ENCODE data around the gene USP49. TPM values are rescaled to one million over a fixed set of nuclear protein-coding genes. Genes with fewer than 3 reads are reported as not detected.

Gene USP49
- total and polyA plus RNA-seq, 2 of the 13 experiments (the other 11 are each of a cell fraction or from before 2014, with no cell fraction given): 2.9 to 4.3 TPM

DNA sequence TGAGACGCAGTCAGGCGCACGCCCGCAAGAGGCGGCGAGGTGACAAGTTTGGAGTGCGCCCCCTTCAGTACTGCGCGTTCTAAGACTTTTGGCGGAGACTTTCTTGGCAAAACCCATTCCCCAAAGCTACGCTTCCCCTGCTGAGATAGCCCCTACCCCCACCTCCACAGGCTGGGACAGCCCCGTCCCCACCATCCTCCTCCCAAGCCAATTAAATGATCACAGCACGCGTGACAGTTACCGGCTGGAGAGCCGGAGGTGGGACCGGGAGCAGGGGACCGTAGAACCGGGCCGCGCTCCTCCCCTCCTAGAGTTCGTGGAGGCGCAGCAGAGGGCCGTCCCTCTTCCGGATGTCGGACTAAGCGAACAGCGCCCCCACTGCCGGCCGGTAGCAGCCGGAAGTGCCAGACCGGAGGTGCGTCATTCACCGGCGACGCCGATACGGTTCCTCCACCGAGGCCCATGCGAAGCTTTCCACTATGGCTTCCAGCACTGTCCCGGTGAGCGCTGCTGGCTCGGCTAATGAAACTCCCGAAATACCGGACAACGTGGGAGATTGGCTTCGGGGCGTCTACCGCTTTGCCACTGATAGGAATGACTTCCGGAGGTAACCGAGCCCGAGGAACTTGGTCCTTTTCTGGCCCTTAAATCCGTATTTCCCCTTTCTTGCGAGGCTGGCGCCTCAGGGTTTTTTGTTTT, 107.8 kb downstream of the USP49 start, which contains the start of gene TOMM6 (continued):
- TF ChIP-seq GATAD1 (CRISPR knock-in tag; IDR thresholded peaks at IDR 0.05) (peak; percentile 99), IRX3 (CRISPR knock-in tag; IDR thresholded peaks at IDR 0.05; ENCODE audit: borderline replicate concordance, low read depth) (0 out of 2 replicates have a peak, but pooled peaks have one; percentile 26), MAFF (IDR thresholded peaks at IDR 0.05; ENCODE audit: low read depth, low read length) (no peak), KAT2B (IDR thresholded peaks at IDR 0.05; ENCODE audit: borderline replicate concordance, low read depth, low read length) (no peak), SIN3B (IDR thresholded peaks at IDR 0.05; ENCODE audit: low read length) (peak; percentile 97), ASH2L (IDR thresholded peaks at IDR 0.05; ENCODE audit: insufficient read length, low read depth, low read length) (peak; percentile 73), GABPA (IDR thresholded peaks at IDR 0.05; ENCODE audit: low read depth, low read length) (no peak), GABPA (CRISPR knock-in tag; IDR thresholded peaks at IDR 0.05; ENCODE audit: low read depth) (peak; percentile 100), ZNF678 (CRISPR knock-in tag; IDR thresholded peaks at IDR 0.05) (0 out of 2 replicates have a peak, but pooled peaks have one; percentile 19), SMAD9 (CRISPR knock-in tag; IDR thresholded peaks at IDR 0.05) (no peak), ESRRA (CRISPR knock-in tag; IDR thresholded peaks at IDR 0.05; ENCODE audit: low read depth) (no peak; the same call in 1 of the 2 replicates), GABPB1 (CRISPR knock-in tag; IDR thresholded peaks at IDR 0.05) (peak; percentile 100), ZNF331 (CRISPR knock-in tag; IDR thresholded peaks at IDR 0.05) (peak; percentile 88), HNRNPH1 (optimal IDR thresholded peaks at IDR 0.05; ENCODE audit: low read depth, low read length) (no peak), KLF11 (CRISPR knock-in tag; IDR thresholded peaks at IDR 0.05) (peak; percentile 74; the same call in 1 of the 2 replicates), ZMYM3 (CRISPR knock-in tag; IDR thresholded peaks at IDR 0.05) (no peak), ZSCAN21 (CRISPR knock-in tag; IDR thresholded peaks at IDR 0.05; ENCODE audit: borderline replicate concordance) (peak; percentile 90), CENPX (CRISPR knock-in tag; IDR thresholded peaks at IDR 0.05) (no peak), TEAD3 (CRISPR knock-in tag; optimal IDR thresholded peaks at IDR 0.05; ENCODE audit: borderline replicate concordance) (peak; percentile 69)
- TF ChIP-seq, protein P1, sequence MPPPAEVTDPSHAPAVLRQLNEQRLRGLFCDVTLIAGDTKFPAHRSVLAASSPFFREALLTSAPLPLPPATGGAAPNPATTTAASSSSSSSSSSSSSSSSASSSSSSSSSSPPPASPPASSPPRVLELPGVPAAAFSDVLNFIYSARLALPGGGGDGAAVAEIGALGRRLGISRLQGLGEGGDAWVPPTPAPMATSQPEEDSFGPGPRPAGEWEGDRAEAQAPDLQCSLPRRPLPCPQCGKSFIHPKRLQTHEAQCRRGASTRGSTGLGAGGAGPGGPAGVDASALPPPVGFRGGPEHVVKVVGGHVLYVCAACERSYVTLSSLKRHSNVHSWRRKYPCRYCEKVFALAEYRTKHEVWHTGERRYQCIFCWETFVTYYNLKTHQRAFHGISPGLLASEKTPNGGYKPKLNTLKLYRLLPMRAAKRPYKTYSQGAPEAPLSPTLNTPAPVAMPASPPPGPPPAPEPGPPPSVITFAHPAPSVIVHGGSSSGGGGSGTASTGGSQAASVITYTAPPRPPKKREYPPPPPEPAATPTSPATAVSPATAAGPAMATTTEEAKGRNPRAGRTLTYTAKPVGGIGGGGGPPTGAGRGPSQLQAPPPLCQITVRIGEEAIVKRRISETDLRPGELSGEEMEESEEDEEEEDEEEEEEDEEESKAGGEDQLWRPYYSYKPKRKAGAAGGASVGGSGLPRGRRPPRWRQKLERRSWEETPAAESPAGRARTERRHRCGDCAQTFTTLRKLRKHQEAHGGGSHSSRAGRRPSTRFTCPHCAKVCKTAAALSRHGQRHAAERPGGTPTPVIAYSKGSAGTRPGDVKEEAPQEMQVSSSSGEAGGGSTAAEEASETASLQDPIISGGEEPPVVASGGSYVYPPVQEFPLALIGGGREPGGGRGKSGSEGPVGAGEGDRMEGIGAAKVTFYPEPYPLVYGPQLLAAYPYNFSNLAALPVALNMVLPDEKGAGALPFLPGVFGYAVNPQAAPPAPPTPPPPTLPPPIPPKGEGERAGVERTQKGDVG (CRISPR knock-in tag; IDR thresholded peaks at IDR 0.05; ENCODE audit: borderline replicate concordance): peak; percentile 51; the same call in 1 of the 2 replicates
- TF ChIP-seq, protein P2, sequence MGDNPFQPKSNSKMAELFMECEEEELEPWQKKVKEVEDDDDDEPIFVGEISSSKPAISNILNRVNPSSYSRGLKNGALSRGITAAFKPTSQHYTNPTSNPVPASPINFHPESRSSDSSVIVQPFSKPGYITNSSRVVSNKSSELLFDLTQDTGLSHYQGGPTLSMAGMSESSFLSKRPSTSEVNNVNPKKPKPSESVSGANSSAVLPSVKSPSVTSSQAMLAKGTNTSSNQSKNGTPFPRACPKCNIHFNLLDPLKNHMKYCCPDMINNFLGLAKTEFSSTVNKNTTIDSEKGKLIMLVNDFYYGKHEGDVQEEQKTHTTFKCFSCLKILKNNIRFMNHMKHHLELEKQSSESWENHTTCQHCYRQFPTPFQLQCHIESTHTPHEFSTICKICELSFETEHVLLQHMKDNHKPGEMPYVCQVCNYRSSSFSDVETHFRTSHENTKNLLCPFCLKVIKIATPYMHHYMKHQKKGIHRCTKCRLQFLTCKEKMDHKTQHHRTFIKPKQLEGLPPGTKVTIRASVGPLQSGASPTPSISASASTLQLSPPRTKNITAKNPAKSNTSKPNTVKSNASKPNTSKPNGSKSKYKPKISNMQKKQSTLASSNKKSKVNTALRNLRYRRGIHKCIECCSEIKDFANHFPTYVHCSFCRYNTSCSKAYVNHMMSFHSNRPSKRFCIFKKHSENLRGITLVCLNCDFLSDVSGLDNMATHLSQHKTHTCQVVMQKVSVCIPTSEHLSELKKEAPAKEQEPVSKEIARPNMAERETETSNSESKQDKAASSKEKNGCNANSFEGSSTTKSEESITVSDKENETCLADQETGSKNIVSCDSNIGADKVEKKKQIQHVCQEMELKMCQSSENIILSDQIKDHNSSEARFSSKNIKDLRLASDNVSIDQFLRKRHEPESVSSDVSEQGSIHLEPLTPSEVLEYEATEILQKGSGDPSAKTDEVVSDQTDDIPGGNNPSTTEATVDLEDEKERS (CRISPR knock-in tag; IDR thresholded peaks at IDR 0.05): peak; percentile 81; the same call in 1 of the 2 replicates
- TF ChIP-seq, protein P3, sequence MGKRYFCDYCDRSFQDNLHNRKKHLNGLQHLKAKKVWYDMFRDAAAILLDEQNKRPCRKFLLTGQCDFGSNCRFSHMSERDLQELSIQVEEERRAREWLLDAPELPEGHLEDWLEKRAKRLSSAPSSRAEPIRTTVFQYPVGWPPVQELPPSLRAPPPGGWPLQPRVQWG (CRISPR knock-in tag; IDR thresholded peaks at IDR 0.05; ENCODE audit: borderline replicate concordance, low read depth): no peak
